GM12892 (cell line): ENCODE results near the gene PYDC1.
"Not testable (repeated sequence)": the region's sequence is repeated elsewhere in the genome, so short reads cannot be mapped to it uniquely, and the experiment has no call there.

Experiments
- DNase-seq: peaks from one replicate; pipeline ENCODE4 v3.0.0; 2011; ENCODE audit not compliant: insufficient read length
- FAIRE-seq: peaks from 2 replicates; lab custom pipeline; 2011; peaks lifted over from hg19 to GRCh38; lab: Jason Lieb, UNC
- POLR2A ChIP-seq: IDR thresholded peaks from 2 replicates; pipeline ENCODE4 v1.6.1; 2011; ENCODE audit warnings: low read depth, low read length, control low read depth
- POLR2AphosphoS5 ChIP-seq: IDR thresholded peaks from 2 replicates; pipeline ENCODE4 v1.6.1; 2011; ENCODE audit warnings: low read depth, low read length, control low read depth
- TAF1 ChIP-seq: IDR thresholded peaks from 2 replicates; pipeline ENCODE4 v1.6.1; 2011; ENCODE audit warnings: low read depth, mild to moderate bottlenecking, control low read depth, low read length, borderline replicate concordance

PYDC1 gene

GRCh38 chr16:31183432-31184428 lies 33.2 kb downstream of the PYDC1 start:
- DNase-seq (no peak), FAIRE-seq (no peak)
- TF ChIP-seq POLR2AphosphoS5 (no peak), TAF1 (no peak), POLR2A (no peak; the same call in none of the 2 replicates)

DNA sequence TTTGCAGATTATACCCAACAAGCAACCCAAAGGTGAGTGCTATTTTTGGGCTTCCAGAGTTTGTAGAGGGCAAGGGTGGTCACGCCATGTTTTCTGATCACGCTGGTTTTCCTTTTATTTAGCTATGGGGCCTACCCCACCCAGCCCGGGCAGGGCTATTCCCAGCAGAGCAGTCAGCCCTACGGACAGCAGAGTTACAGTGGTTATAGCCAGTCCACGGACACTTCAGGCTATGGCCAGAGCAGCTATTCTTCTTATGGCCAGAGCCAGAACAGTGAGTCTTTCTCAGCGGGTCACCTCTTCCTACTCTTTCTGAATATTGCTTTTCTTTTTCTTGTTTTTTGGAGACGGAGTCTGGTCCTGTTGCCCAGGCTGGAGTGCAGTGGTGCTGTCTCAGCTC lies 34.5 kb downstream of the PYDC1 start:
- TF ChIP-seq POLR2A, result no peak
- no peak for TF ChIP-seq POLR2AphosphoS5
- TF ChIP-seq TAF1, result no peak
- DNase-seq (no peak), FAIRE-seq (no peak)

DNA sequence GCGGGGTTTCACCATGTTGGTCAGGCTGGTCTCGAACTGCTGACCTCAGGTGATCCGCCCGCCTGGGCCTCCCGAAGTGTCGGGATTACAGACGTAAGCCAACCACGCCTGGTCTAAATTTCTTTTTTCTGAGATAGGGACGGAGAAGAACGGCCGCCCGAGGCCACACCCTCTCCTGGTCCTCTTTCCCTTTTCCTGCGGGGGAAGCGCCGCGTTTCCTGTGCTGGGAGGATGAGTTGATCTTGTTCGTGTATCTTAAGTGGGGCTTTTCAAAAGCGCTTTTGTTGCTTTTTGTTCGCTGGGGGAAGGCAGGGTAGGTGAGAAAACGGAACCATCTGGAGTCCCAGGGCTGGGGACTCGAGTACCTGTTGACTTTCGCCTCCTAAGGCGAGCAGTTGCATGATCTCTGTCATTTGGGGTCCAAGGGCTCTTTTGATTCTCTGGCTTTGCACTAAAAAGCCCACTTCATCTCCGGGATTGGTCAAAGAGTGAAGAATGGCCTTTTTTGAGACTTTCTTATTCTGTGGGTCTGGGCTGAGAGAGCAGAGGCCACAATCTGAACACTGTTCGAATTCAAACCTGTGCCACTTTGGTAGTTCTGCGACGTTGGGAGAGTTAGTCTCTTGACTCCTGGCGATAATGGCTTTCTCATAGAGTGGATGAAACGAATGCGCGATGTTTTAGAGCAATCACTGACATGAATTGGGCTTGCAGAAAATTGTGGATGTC lies 35.7 kb downstream of the PYDC1 start:
- no peak for DNase-seq
- no peak for FAIRE-seq
- TF ChIP-seq POLR2A (no peak), POLR2AphosphoS5 (no peak; the same call in none of the 2 replicates), TAF1 (no peak)

DNA sequence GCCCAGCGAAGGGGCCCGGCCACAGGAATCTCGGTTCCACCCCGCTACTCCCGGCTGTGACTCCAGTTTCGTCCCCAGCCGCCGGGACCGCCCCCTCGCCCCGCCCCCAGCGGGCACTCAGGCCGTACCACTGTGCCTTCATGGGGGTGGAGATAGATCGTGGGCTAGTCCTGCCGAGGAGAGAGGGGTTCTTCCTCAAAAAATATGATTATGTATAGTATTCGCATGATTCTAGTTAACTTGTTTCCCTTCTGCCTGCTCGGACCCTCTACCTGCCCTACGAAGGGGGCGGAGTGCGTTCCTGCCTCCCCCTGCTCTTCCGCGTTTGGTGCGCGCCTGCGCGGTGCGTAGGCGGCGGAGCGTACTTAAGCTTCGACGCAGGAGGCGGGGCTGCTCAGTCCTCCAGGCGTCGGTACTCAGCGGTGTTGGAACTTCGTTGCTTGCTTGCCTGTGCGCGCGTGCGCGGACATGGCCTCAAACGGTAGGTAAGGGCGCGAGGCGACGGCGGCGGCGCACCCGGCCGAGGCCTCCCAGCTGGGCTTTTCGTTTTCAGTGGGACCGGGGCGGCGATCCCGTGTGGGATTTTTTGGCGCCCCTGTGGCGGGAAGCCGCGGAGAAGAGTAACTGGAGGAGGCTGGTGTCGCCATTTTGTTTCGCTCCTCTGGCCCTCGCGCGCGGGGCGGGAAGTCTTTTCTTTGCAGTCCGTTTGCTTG lies 37.0 kb downstream of the PYDC1 start, which contains the start of gene FUS:
Gene FUS, plus strand, starts transcription at position 393 of the 713 bp plus-strand sequence. Its CDS starts 76 bp downstream, at position 469.
- peak; percentile 98 for FAIRE-seq
- peak; percentile 100 for TF ChIP-seq POLR2A
- peak; percentile 100 for TF ChIP-seq POLR2AphosphoS5
- TF ChIP-seq TAF1, result peak; percentile 100
- peak; percentile 88 for DNase-seq

DNA sequence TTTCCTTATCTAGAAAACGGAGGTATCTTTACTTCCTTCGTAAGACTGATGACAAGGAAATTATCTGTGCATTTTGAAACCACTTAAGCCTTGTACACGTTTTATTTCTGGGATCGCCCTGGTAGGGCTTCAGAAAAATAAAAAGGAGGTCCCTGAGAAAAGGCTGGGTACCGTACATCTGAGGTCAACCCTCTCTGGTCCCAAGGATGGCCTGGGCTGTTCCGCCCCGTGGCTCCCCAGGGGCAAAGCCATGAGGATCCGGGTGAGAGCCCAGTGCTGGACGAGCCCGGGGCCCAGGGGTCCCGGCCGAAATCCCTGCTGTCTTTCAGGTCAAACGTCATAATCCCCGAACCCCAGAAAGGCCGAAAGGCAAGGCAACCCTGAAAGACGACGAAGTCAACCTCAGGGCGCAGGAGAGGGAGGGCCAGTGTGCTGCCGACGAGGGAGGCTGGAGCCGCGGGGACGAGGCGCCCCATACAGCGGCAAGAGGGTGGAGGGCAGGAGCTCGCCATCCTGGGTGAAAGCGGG lies 37.7 kb downstream of the PYDC1 start:
- DNase-seq, result no peak
- TF ChIP-seq POLR2A (no peak), TAF1 (no peak), POLR2AphosphoS5 (no peak)
- no peak for FAIRE-seq

- TF ChIP-seq TAF1 (no peak), POLR2A (no peak), POLR2AphosphoS5 (no peak)
- FAIRE-seq, result no peak
- DNase-seq, result no peak
These were observed 39.8 kb downstream of the PYDC1 start for GRCh38 chr16:31177136-31177535.

DNA sequence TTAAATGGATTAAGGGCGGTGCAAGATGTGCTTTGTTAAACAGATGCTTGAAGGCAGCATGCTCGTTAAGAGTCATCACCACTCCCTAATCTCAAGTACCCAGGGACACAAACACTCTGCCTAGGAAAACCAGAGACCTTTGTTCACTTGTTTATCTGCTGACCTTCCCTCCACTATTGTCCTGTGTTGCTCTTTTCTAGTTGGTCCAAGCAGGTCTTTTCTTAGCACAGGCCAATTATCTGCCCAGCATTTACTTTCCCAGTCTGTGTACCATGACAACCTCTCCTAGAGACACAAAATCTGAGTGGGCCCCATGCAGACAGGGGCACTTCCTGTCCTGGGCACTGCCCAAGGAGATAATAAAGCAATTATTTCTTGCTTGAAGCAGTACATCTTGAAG lies 46.9 kb downstream of the PYDC1 start:
- not testable (repeated sequence) for FAIRE-seq, DNase-seq

- no peak for TF ChIP-seq POLR2A
- no peak for TF ChIP-seq TAF1
- no peak for TF ChIP-seq POLR2AphosphoS5
- DNase-seq, result no peak
These were observed 48.1 kb downstream of the PYDC1 start for GRCh38 chr16:31168848-31169247.

GRCh38 chr16:31167315-31167714 lies 49.6 kb downstream of the PYDC1 start:
- DNase-seq, result no peak
- no peak for FAIRE-seq
- TF ChIP-seq POLR2AphosphoS5, result no peak
- TF ChIP-seq POLR2A, result no peak
- TF ChIP-seq TAF1, result no peak

More at GRCh38 chr16:31168848-31169247, 48.1 kb downstream of the PYDC1 start:
- FAIRE-seq, result no peak
